Lower leg skin (tissue), 3 donors: ENCODE measurements around the gene UBFD1.

Experiments
- CTCF ChIP-seq, 3 donors: fragments of 450-650 bp; IDR thresholded peaks; one replicate each; pipeline ENCODE4 v1.5.1; 2016; ENCODE audit warnings: antibody characterized with exemption in 3 of 3, mild to moderate bottlenecking in 3 of 3, moderate library complexity in 2 of 3
- POLR2A ChIP-seq, 2 donors: fragments of 450-650 bp; IDR thresholded peaks; one replicate each; pipeline ENCODE4 v1.6.1; 2016 to 2017; ENCODE audit warnings: antibody characterized with exemption in 2 of 2, mild to moderate bottlenecking in 1 of 2, moderate library complexity in 1 of 2

- TF ChIP-seq CTCF (IDR thresholded peaks at IDR 0.05) = no peak
- no peak for TF ChIP-seq POLR2A (IDR thresholded peaks at IDR 0.05)
Observed at GRCh38 chr16:23520500-23520899, 37.0 kb upstream of the UBFD1 start.
